Activated CD4-positive, alpha-beta T cell treated with anti-CD3 and anti-CD28 coated beads for 36 hours (primary cell): ENCODE measurements around the gene SPATA31A1. TPM values are rescaled to one million over a fixed set of nuclear protein-coding genes. Genes with fewer than 3 reads are reported as not detected.
"Not testable (repeated sequence)": the region's sequence is repeated elsewhere in the genome, so short reads cannot be mapped to it uniquely, and the experiment has no call there.

Experiments used
- ATAC-seq: fragments of 200-7000 bp; cut with Tn5 transposase; one replicate; pipeline ENCODE4 v1.10.0; 2021; ENCODE audit warnings: mild to moderate bottlenecking, moderate library complexity
- CTCF ChIA-PET: fragments of 350-600 bp; sonication (Branson Sonifier 250); formaldehyde crosslinking; loops from one replicate; lab custom pipeline; 2021; ENCODE audit warnings: antibody characterized with exemption; lab: Charles Lee
- POLR2A ChIA-PET: fragments of 350-600 bp; sonication (Branson Sonifier 250); formaldehyde crosslinking; loops from one replicate; lab custom pipeline; 2021; ENCODE audit warnings: antibody characterized with exemption, inconsistent platforms; lab: Charles Lee
- DNase-seq: peaks from one replicate; pipeline ENCODE4 v3.0.0-alpha.2; 2020
- H3K27ac Mint-ChIP-seq: one replicate; pipeline ENCODE4 v1.8.0; 2021; ENCODE audit warnings: mixed read lengths
- H3K27me3 Mint-ChIP-seq: one replicate; pipeline ENCODE4 v1.8.0; 2021; ENCODE audit warnings: mixed read lengths
- H3K36me3 Mint-ChIP-seq: one replicate; pipeline ENCODE4 v1.8.0; 2021; ENCODE audit warnings: low read depth, mixed read lengths
- H3K4me1 Mint-ChIP-seq: one replicate; pipeline ENCODE4 v1.8.0; 2021; ENCODE audit warnings: mixed read lengths
- H3K4me3 Mint-ChIP-seq: one replicate; pipeline ENCODE4 v1.8.0; 2021; ENCODE audit warnings: mild to moderate bottlenecking, moderate library complexity, mixed read lengths
- H3K9me3 Mint-ChIP-seq: one replicate; pipeline ENCODE4 v1.8.0; 2021; ENCODE audit warnings: low read depth, mixed read lengths
- intact Hi-C, 2 experiments: fragments of 100-400 bp; cut with DNase I in 1 of 2; cut with micrococcal nuclease in 1 of 2; formaldehyde crosslinking; loops; one replicate each; pipeline versions ENCODE4 v1.14.2 to v1.15.1; 2022 to 2024; cut with DNase I, micrococcal nuclease
- total RNA-seq, 2 experiments: library from RNA; stranded (reverse); gene quantifications; one replicate each; pipeline ENCODE4 v1.2.3, GENCODE V29; 2021

Gene SPATA31A1
- not detected for total RNA-seq

DNA sequence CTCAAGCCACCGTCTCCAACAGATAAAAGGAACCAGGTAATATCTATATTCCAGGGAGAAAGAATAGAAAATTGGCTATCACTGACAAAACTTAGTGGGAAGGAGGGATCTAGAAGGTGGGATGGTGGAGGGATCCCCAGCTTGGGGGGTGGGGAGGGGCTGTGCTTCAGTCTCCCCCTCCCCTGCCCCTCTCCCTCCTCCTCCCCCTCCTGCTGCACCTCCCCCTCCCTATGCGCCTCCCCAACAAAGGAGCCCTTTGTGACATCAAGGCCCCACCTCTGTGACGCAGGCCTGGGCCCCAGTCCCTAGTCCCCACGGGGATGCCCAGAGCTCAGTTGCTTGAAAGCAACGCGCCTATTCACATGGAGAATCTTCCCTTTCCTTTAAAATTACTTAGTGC, at the start of gene SPATA31A1:
TSS of gene SPATA31A1 (plus strand) at position 301 of the 400 bp plus-strand sequence. CDS start at position 363, 62 bp downstream.
- H3K4me1 Mint-ChIP-seq, DNase-seq, H3K27me3 Mint-ChIP-seq, H3K4me3 Mint-ChIP-seq, intact Hi-C loops, ATAC-seq, CTCF ChIA-PET, H3K36me3 Mint-ChIP-seq, H3K27ac Mint-ChIP-seq, POLR2A ChIA-PET, H3K9me3 Mint-ChIP-seq: not testable (repeated sequence)

DNA sequence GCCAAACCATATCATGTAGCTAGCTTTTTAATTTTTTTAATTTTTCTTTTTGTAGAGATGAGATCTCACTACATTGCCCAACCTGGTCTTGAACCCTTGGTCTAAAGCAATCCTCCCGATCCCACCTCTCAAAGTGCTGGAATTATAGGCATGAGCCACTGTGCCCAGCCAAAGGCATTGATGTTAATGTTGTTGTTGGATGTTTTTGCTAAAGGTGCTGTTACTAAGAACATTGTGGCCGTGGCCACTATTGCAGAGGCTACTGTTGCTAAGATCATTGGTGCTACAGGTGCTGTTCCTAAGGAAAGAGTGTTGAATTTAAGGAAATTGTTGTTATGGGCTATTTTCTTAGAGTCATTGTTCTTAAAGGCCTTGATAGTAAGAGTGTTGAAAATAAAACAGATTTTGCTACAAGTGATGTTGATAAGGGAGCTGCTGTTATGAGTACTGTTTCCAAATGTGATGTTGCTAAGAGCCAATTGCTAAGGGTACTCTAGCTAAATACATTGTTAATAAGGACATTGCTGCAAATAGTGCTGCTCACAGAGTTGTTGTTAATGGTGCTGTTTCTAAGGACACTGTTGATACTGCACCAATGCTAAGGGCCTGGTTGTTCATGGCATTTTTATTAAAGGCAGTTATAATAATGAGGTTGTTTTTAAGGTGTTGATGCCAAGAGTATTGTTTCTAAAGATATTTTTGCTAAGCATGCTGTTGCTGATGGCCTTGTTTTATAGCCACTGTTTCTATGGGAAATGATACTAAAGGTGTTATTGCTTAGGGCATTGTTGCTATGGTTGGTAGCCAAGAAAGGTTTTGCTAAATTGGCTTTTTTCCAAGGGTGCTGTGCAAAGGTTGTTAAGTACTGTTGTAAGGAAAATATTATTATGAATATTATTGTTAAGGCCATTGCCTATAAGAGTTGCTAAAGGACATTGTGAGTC, 52.1 kb downstream of the SPATA31A1 start:
- POLR2A ChIA-PET, H3K4me1 Mint-ChIP-seq, DNase-seq, H3K9me3 Mint-ChIP-seq, H3K27ac Mint-ChIP-seq, intact Hi-C loops, H3K36me3 Mint-ChIP-seq, H3K27me3 Mint-ChIP-seq, H3K4me3 Mint-ChIP-seq, ATAC-seq, CTCF ChIA-PET: not testable (repeated sequence)

DNA sequence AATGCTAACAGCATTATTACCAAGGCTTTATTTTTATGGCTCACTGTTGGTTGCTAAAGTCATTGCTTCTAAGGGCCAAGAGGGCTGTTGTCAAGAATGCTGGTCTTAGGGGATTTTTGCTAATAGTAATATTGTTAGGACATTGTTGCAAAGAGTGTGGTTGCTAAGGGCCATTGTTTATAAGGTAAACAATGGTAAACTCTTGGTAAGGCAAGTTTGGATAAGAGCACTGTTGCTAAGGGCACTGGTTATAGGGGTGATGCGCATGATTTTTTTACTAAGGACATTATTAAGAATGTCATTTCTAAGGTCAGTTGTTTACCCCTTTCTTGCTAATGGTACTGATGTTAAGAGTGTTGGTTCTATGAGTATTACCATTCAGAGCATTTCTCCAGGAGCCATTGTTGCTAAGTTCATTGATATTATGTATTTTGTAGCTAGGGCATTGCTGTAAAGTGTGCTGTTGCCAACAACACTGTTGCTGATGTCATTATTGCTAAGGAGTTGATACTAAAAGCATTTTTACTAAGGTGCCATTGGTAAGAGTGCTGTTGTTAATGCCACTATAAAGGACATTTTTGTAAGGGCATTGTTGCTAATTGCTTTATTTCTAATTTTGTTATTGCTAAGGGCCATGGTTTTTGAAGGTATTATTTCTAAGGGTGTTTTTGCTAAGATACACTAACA, 55.9 kb downstream of the SPATA31A1 start:
- ATAC-seq, CTCF ChIA-PET, POLR2A ChIA-PET, H3K27ac Mint-ChIP-seq, intact Hi-C loops, H3K4me1 Mint-ChIP-seq, H3K27me3 Mint-ChIP-seq, H3K9me3 Mint-ChIP-seq, H3K4me3 Mint-ChIP-seq, H3K36me3 Mint-ChIP-seq, DNase-seq: not testable (repeated sequence)

Other genes with a start within 250 kb of the SPATA31A1 start
- gene CNTNAP3, start 67.5 kb upstream of the SPATA31A1 start, total RNA-seq = not detected